Lower leg skin (tissue), 3 donors: ENCODE results near the gene PTPN18.

ENCODE experiments used
- CTCF ChIP-seq, 3 donors: fragments of 450-650 bp; IDR thresholded peaks; one replicate each; pipeline ENCODE4 v1.5.1; 2016; ENCODE audit warnings: antibody characterized with exemption in 3 of 3, mild to moderate bottlenecking in 3 of 3, moderate library complexity in 2 of 3
- POLR2A ChIP-seq, 2 donors: fragments of 450-650 bp; IDR thresholded peaks; one replicate each; pipeline ENCODE4 v1.6.1; 2016 to 2017; ENCODE audit warnings: antibody characterized with exemption in 2 of 2, mild to moderate bottlenecking in 1 of 2, moderate library complexity in 1 of 2

GRCh38 chr2:130349174-130349573 lies 6.7 kb upstream of the PTPN18 start:
- TF ChIP-seq POLR2A (IDR thresholded peaks at IDR 0.05) (no peak), CTCF (IDR thresholded peaks at IDR 0.05) (no peak)
